HG03575 (cell line): ENCODE data around the gene PGA5.

Experiments used
- ATAC-seq: cut with Tn5 transposase; IDR thresholded peaks from one replicate; pipeline ENCODE4 v1.9.1; 2021; ENCODE audit not compliant: unreplicated experiment, insufficient number of reproducible peaks, low FRiP score; ENCODE audit errors: extremely low read depth

The PGA5 gene

DNA sequence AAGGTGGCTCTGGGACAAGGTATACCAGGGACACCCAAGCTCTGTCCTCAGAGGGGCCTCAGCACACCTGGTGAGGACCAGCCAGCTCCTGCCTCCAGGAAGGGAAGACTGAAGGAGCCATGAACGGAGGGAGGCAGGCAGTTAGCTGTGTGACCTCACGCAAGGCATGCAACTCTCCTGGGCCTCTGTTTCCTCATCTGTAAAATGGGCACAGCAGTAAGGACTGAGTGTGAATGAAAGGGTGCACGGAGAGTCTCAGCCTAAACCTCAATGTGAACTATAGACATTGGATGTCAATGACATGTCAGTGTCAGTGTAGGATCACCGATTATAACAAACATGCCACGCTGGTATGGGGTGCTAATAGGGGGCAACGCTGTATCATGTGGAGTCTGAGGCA lies 18.4 kb downstream of the PGA5 start:
- ATAC-seq: no peak

DNA sequence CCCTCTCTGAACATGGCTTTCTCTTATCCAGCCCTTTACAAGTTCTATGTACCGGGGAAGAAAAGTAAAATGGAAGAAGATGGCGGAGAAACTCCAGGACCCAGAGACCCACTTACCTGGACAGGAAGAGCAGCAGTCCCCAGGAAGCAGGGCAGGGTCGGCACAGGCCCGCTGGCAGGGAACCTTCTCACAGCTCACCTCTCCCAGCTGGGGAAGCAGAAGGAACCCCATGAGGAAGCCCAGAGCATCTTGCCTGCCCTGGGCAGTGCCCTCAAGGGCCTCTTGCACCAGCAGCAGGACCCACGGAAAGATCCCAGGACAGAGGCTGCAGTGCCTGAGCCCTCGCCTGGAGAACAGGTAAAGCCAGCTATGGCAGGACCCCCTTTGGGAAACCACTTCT lies 23.4 kb downstream of the PGA5 start:
- no peak for ATAC-seq

DNA sequence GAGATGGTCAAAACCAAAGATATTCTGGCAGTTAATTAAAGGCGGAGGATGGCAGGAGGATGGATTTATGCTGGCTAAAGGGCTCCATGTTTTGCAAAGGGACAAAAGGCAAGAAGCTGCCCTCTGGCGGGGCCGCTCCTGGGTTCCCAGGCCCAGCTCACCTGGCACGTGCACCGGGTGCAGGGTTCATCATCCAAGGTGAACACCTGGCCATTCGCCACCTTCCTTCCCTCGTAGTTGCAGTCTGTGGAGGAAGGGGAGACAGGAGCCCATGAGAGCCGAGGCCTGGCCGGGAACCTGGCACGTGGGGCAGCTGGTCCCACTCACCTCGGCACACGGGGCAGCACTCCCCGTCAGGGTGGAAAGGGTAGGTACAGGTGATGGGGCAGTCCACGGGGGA lies 23.8 kb downstream of the PGA5 start:
- no peak for ATAC-seq

DNA sequence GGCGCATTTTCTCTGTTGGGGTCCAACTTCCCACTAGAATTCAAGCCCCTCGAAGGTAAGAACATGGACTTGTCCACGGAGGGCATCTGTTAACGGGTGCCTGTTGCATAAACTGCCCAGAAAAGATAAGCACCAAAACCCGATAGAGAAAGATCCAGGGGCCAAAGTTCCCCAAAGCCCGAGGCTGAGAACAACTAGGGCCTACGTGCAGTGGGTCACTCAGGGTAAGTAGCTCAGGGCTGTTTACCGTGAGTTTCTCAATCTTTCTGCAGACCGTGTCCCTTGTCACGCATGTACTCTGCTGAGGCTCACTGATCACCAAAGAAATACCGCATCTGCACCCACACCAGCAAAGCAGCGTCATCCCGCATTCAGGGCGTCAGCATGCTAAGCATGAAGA lies 24.4 kb downstream of the PGA5 start:
- no peak for ATAC-seq

DNA sequence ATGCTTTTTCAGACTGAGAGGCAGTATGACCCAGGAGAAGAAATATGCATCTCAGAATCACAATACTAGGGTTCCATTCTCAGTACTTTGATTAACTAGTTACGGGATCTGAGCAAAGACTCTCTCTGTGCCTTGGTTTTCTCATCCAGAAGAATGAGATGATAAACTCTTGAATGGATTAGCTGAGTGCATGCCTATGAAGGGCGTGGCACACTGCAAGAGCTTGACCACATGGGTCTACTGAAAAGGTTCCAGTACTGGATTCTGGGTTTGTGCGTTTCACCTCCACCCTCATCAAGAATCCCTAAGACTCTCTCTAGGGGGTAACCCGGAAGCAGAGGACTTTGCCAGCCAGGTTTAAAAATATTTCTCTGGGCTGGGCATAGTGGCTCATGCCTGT lies 25.6 kb downstream of the PGA5 start:
- ATAC-seq: no peak

DNA sequence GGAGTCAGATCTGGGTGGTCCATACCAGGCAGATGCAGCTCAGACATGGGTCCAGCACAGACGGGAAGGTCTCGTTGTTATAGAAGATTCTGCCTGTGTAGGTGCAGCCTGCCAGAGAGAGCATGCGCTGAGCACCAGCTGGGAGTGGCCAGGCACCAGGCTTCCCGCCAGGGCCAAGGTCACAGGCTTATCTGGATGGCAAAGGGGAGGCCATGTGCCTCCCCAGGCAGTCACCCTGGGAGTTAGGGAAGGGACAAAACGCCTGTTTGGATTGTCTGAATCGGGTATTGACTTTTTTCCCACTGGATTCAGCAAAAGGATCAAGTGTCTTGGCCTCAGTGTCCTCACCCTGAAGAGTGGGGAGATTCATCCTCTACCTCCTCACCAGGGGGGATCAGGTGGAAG lies 26.5 kb downstream of the PGA5 start:
- no peak for ATAC-seq

DNA sequence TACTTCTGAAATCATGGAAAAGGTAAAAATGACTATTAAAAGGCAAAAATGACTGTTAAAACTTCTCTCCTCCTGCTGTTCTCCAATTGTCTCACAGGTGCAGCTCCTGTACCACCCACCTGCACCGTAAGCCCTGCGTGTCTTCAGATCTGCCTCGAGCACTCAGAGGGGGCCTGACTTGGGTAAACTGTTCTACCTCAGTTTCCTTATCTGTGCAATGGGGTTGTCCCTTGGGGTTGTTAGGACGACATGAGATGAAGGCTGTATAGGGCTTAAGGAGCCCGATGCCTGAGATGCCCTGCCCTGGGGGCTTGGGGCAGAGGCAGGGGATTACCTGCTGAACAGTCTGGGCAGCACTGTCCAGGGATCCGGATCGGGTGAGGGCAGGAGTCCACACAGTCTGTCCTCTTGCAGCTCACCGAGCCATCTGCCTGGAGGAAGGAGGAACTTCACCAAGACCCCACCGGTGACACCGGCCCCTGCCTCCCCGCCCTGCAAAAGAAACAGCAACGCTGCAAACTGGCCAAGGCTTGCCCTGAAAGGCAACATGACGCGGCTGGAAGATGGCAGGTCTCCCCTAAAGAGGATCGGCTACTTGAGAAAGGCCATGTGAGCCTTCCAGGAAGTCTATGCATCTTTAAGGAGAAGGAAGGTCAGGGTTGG lies 27.7 kb downstream of the PGA5 start:
- no peak for ATAC-seq

DNA sequence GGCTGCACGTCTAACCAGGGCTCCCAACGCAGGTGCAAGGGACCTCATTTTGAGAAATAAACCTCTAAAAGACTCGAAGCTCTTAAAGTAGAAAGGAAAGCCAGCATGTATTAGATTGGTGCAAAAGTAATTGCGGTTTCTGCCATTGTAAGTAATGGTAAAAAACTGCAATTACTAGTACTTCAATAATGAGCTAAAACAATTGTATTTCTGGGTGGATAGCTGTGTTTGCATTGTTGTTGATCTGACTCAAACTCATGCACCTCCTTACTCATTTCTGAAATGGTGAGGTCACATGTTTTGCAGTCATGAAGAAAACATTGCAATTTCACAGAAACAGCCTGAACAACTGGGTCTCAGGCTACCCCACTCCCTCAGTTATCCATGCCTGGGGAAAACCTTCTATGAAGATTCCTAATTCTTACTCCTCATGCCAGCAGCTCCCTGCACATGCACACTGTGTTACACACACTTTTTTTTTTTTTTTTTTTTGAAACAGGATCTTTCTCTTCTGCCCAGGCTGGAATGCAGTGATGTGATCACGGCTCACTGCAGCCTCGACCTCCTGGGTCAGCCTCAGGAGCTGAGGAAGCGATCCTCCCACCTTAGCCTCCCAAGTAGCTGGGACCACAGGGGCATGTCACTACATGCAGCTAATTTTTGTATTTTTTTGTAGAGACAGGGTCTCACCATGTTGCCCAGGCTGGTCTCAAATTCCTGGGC lies 29.5 kb downstream of the PGA5 start:
- no peak for ATAC-seq

DNA sequence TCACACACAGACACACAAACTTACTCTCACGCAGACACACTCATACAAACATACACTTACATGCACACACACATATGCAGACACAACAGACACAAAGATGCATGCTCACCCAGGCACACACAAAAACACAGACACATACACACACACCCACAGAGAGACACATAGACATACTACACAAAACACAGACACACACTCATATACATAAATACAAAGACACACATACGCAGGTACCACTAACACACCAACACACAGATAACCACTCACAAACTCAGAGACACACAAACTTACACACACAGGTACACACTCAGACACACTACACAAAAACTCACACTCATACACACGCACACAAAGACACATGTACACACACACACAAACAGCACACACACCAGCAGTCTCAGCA lies 31.8 kb downstream of the PGA5 start:
- no peak for ATAC-seq

DNA sequence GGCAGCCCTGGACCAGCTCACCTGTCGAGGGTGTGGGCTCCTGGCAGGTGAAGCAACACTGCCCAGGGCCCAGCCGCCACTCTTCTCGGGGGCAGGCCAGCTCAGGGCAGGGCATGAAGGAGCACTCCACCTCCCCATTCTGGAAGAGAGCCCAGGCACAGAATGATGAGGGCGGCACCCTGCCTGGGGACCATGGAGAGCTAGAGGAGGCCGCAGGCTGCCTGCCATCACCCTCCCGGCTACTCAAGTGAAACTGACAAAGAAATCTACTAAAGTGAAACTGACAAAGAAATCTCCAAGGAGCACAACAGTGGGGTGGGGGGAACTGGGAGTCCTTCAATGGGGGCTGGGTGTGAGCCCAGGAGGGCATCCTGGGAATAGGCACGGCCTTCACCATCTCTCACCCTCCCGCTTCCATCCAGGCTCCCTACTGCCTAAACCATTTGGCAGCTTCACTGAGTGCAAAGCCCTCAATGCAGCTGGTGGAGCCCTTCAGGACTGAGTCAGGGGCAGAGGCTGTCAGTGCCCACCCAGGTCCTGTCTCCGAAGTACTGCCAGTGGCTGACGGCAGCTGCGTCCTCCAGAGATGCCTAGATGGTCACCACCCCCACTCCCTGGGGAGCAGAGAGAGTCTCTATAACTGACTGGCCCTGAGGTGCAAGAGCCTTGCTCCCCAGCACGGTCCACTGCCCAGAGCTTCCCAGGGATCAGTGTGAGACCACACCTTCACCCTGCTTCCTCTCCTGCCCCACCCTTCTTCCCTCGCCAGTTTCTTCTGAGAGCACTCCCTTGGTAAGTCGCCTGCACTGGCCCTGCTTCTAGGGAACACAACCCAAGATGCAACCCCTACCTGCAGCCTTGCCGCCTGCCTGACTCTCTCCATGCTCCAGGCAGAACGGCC lies 32.5 kb downstream of the PGA5 start:
- ATAC-seq: no peak

DNA sequence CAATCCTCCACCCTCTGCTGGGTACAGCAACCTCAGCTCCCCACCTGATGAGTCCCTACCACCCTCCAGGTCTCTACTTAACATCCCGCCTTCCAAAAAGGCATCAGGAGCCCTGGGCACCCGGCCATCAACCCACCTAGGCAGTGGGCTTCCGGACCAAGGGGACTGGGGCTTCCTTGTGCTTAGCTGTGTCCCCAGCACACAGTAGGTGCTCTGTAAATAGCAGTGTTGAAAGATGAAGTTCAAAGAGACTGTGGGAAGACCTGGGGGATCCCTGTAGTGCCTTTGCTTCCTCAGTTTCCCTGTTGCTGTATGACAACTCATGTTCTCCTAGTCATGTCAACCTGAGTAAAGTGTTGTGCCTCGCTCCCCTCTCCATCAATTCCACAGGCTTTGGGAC lies 33.1 kb downstream of the PGA5 start:
- no peak for ATAC-seq

DNA sequence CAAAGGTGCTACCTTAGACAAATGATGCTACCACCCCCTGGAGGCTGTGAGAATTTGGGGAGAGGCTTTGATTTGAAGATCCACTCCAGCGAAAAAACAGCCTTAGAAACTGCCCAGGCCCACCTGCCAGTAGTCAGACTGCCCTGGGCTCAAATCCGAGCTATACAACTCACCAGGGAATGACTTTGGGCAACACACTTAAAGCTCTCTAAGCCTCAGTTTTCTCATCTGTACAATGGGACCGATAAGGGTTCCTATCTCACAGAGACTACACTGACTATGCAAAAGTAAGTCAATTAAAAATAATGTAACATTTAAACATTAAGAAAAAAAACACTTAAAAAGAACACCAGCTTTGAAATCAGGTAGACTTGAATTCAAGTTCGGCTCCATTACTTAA lies 34.2 kb downstream of the PGA5 start:
- no peak for ATAC-seq

DNA sequence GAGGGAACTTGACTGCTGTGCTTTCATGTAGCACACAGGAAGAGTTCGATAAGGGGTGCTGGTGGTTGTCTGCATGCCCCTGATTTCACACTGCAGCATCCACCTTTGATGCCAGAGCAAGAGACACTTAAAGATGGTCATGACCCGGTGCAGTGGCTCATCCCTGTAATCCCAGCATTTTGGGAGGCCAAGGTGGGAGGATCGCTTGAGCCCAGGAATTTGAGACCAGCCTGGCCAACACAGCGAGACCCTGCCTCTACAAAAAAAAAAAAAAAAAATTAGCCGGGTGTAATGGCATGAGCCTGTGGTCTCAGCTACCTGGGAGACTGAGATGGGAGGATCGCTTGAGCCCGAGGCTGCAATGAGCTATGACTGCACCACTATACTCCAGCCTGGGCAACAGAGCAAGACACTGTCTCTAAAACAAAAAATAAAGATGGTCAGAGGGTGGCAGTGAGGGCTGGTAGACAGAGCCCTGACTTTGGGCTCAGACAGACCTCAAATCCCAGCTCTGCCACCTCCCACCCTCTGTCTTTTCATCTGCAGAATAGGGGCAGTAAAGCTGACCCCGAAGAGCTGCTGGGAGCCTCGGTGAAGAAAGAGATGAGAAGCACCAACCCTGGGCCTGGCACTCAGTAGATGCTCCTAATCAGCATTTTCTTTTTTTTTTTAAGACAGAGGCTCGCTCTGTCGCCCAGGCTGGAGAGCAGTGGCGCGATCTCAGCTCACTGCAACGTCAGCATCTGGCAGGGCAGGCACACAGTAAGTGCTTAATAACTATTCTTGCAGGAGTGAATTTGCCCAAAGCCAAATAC lies 36.4 kb downstream of the PGA5 start:
- no peak for ATAC-seq

DNA sequence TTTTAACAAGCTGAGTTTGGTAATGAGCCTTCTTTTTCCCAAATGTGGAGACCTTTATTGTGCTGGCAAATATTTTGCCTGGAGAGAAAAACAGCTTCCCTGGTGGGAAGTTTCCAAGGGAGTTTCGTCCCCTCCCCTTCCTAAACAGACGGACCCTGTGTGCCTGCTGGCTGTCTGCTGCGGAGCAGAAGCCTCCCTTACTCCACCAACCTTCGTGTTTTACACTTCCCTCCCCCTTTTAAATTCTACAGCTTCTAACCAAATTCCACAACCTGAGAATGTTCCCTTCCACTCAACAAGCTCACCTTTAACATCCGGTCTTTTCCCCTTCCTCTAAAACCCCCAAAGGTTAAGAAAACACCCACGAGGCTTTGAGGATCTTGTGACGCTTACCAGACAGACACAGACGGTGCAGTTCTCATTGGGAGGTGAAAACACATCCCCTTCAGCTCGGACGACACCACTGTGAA lies 37.1 kb downstream of the PGA5 start:
- ATAC-seq: no peak

DNA sequence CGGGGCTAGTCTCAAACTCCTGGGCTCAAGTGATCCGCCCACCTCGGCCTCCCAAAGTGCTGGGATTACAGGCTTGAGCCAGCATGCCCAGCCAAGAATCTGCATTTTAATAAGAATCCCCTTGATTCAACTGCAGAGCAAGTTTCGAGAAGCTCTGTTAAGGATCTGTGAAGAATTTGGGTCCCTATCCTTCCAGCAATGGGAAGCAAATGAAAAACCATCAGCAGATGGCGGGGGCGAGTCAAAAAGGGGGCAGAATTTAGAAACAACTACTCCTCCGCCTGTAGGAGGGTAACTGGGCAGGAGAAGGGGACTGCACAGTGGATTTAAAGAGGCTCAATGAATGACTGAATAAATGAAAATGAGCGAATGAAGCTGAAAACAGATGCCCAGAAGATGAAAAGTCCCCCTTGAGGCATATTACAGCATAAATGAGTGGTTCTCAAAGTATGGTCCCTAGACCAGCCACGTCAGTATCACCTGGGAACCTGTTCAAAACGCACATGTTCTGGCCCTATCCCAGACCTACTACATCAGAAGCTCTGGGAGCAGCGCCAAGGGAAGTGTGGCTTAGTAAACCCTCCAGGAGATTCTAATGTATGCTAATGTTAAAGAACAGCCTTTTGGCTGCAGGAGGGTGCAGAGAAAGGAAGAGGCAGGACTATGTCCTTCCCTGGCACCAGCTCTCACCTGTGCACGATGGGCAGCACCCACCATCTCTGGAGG lies 39.1 kb downstream of the PGA5 start:
- no peak for ATAC-seq

DNA sequence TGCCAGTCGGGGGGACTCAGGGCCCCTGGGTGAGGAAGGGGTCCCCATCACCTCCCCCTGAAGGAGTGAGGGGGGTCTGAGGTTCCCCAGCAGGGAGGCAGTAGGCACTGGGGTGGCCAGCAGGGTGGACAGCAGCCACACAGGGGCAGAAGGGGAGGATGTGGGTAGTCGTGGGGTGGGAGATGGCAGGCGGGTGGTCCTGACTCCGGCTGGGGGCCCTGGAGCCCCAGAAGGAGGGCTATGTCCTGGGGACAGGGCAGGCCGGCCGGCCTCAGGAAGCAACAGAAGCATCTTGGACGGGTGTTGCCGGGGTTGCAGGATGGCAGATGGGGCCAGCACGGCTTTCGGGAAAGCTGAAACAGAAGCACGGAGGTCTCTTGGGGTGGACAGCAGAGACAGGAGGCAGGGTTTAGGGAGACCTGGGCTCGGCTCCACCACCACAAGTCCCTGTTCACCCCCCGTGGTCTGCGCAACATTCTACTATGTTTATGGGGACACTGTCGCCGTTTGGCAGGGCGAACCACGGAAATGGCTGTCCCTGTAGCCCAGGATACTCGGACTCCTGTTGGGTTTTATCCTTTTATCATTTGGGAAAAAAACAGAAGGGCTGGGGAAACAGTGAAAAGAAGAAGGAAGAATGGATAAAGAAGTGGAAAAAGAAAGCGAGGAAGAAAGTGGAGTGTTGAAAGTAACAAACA lies 40.1 kb downstream of the PGA5 start:
- ATAC-seq: no peak

DNA sequence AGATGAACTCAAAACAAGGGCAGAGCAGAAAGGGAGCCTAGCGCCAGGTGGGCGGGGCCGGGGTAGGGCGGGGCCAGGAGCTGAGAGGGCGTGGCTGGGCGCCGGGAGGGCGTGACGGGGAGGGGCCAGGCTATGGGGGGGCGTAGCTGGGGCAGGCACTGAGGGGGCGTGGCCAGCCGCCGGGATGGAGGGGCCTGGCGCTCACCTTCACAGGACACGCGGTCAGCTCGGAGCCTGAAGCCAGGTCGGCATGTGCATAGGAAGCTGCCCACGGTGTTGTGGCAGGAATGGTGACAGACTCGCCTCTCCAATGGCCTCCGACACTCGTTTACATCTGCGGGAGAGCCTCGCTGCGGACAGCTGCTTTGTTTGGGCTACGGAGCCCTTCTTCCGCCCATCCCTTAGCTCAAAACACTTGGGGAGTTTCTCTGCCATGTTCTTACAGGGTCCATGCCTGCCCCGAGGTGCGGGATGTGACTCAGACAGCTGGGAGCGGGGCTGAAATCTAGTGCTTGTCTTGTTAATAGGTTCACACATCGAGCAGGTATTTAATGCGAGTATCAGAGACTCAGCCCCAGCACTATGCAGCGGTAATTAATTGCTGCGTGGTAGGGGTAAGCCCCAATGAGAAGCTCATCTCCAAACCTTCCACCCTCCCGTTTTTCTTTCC lies 40.7 kb downstream of the PGA5 start:
- no peak for ATAC-seq
